ENCODE data around the gene RELN.
"Not testable (repeated sequence)": the region's sequence is repeated elsewhere in the genome, so short reads cannot be mapped to it uniquely, and the experiment has no call there.

The RELN gene

GRCh38 chr7:103795107-103795506 lies 194.4 kb downstream of the RELN start:
- Histone ChIP-seq H3K4me3 (ENCODE audit: low read length) (no peak overlapping the region), H2AFZ (ENCODE audit: low read depth, low read length) (no peak overlapping the region), H3K36me3 (ENCODE audit: insufficient read depth, low read length) (no peaks in the 10 kb centered on the region), H3K9me3 (ENCODE audit: low read length) (no peaks in the 10 kb centered on the region), H3K4me1 (ENCODE audit: insufficient read depth, low read length) (no peaks in the 10 kb centered on the region), H3K27me3 (ENCODE audit: insufficient read depth, low read length) (no peaks in the 10 kb centered on the region)

- no peaks in the 10 kb centered on the region for H3K27me3 ChIP-seq (ENCODE audit: insufficient read depth, low read length)
- no peak overlapping the region for H3K4me3 ChIP-seq (ENCODE audit: low read length)
- H3K9me3 ChIP-seq (ENCODE audit: low read length), result no peaks in the 10 kb centered on the region
- H2AFZ ChIP-seq (ENCODE audit: low read depth, low read length), result no peak overlapping the region
- no peaks in the 10 kb centered on the region for H3K36me3 ChIP-seq (ENCODE audit: insufficient read depth, low read length)
- no peaks in the 10 kb centered on the region for H3K4me1 ChIP-seq (ENCODE audit: insufficient read depth, low read length)
These were observed 195.0 kb downstream of the RELN start for GRCh38 chr7:103794424-103794823.

- Histone ChIP-seq H3K4me3 (ENCODE audit: low read length) (no peak overlapping the region), H3K9me3 (ENCODE audit: low read length) (no peaks in the 10 kb centered on the region), H2AFZ (ENCODE audit: low read depth, low read length) (no peak overlapping the region), H3K36me3 (ENCODE audit: insufficient read depth, low read length) (no peaks in the 10 kb centered on the region), H3K4me1 (ENCODE audit: insufficient read depth, low read length) (no peaks in the 10 kb centered on the region), H3K27me3 (ENCODE audit: insufficient read depth, low read length) (no peaks in the 10 kb centered on the region)
These were observed 195.8 kb downstream of the RELN start for GRCh38 chr7:103793614-103794013.

GRCh38 chr7:103791894-103792293 lies 197.6 kb downstream of the RELN start:
- Histone ChIP-seq H3K36me3 (ENCODE audit: insufficient read depth, low read length) (no peaks in the 10 kb centered on the region), H2AFZ (ENCODE audit: low read depth, low read length) (no peak overlapping the region), H3K9me3 (ENCODE audit: low read length) (no peaks in the 10 kb centered on the region), H3K4me3 (ENCODE audit: low read length) (no peak overlapping the region), H3K27me3 (ENCODE audit: insufficient read depth, low read length) (no peaks in the 10 kb centered on the region), H3K4me1 (ENCODE audit: insufficient read depth, low read length) (no peaks in the 10 kb centered on the region)

- H3K4me3 ChIP-seq (ENCODE audit: low read length); H3K27me3 ChIP-seq (ENCODE audit: insufficient read depth, low read length); H2AFZ ChIP-seq (ENCODE audit: low read depth, low read length); H3K9me3 ChIP-seq (ENCODE audit: low read length); H3K4me1 ChIP-seq (ENCODE audit: insufficient read depth, low read length); H3K36me3 ChIP-seq (ENCODE audit: insufficient read depth, low read length): not testable (repeated sequence)
These were observed 202.4 kb downstream of the RELN start for GRCh38 chr7:103787041-103787440.

DNA sequence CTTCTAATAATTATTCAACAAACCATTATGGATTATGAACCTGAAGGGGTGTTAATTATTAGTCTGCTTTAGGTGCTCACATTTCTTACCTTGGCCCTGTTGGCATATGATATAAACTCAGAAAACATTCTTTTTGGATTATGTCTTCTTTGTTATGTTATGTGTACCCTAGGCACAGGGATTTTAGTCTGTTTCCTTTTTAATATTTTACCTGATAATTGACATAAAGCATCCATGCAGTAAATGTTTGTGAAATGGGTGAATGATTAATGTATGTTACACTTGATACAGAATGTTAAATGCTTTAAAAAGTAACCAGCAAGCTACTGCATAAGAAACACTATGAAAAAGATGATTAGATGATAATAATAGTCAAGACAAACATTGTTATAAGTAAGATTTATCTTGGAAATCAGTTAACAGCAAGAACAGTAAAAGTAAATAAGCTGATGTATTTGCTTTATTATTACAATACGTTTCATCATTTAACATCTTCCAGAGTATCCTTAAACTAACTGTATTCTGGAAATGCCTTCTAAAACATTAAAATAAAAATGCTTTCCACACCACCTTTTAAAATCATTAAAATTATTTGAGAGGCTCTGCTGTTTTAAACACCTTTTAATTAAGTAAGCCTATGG lies 204.7 kb downstream of the RELN start:
- H3K4me1 ChIP-seq (ENCODE audit: insufficient read depth, low read length), result no peaks in the 10 kb centered on the region
- H3K36me3 ChIP-seq (ENCODE audit: insufficient read depth, low read length), result no peaks in the 10 kb centered on the region
- H3K27me3 ChIP-seq (ENCODE audit: insufficient read depth, low read length), result no peaks in the 10 kb centered on the region
- no peak overlapping the region for H2AFZ ChIP-seq (ENCODE audit: low read depth, low read length)
- H3K4me3 ChIP-seq (ENCODE audit: low read length), result no peak overlapping the region
- no peaks in the 10 kb centered on the region for H3K9me3 ChIP-seq (ENCODE audit: low read length)

DNA sequence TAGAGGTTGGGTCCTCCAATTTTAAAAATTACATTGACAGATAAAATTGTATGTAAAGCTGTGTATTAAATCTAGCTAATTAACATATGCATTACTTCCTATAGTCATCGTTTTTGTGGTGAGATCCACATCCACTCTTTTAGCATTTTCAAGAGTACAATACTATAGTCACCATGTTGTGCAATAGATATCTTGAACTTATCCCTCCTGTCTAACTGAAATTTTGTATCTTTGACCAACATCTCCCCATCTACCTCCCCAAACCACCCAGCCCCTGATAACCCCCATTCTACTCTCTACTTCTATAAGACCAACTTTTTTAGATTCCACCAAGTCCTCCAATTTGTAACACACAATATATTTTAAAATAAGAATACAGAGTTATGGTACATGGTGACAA lies 208.0 kb downstream of the RELN start:
- H3K36me3 ChIP-seq (ENCODE audit: insufficient read depth, low read length), result no peaks in the 10 kb centered on the region
- H2AFZ ChIP-seq (ENCODE audit: low read depth, low read length), result no peak overlapping the region
- peaks cover 3% of the 10 kb centered on the region for H3K27me3 ChIP-seq (ENCODE audit: insufficient read depth, low read length)
- no peaks in the 10 kb centered on the region for H3K9me3 ChIP-seq (ENCODE audit: low read length)
- no peaks in the 10 kb centered on the region for H3K4me1 ChIP-seq (ENCODE audit: insufficient read depth, low read length)
- no peak overlapping the region for H3K4me3 ChIP-seq (ENCODE audit: low read length)

GRCh38 chr7:103780561-103780960 lies 208.9 kb downstream of the RELN start:
- H3K36me3 ChIP-seq (ENCODE audit: insufficient read depth, low read length); H3K4me3 ChIP-seq (ENCODE audit: low read length); H2AFZ ChIP-seq (ENCODE audit: low read depth, low read length); H3K9me3 ChIP-seq (ENCODE audit: low read length); H3K27me3 ChIP-seq (ENCODE audit: insufficient read depth, low read length); H3K4me1 ChIP-seq (ENCODE audit: insufficient read depth, low read length): not testable (repeated sequence)

GRCh38 chr7:103777440-103777839 lies 212.0 kb downstream of the RELN start:
- Histone ChIP-seq H3K4me1 (ENCODE audit: insufficient read depth, low read length) (no peaks in the 10 kb centered on the region), H3K27me3 (ENCODE audit: insufficient read depth, low read length) (peaks cover 3% of the 10 kb centered on the region), H3K36me3 (ENCODE audit: insufficient read depth, low read length) (no peaks in the 10 kb centered on the region), H3K9me3 (ENCODE audit: low read length) (no peaks in the 10 kb centered on the region), H3K4me3 (ENCODE audit: low read length) (no peak overlapping the region), H2AFZ (ENCODE audit: low read depth, low read length) (no peak overlapping the region)

DNA sequence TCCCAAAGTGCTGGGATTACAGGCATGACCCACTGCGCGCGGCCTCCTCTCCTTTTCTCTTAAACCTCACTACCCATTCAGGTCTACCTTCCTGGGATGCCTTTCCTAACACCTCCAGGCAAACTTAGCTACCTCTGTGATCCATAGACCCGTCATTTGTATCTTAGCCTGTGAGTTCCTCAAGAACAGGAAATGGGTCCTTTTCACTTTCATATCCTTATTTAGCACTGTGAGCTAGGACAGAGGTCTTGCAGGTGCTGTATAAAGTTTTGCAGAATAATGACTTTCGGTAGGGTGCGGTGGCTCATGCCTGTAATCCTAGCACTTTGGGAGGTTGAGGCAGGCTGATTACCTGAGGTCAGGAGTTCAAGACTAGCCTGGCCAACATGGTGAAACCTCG lies 215.7 kb downstream of the RELN start:
- no peaks in the 10 kb centered on the region for H3K36me3 ChIP-seq (ENCODE audit: insufficient read depth, low read length)

DNA sequence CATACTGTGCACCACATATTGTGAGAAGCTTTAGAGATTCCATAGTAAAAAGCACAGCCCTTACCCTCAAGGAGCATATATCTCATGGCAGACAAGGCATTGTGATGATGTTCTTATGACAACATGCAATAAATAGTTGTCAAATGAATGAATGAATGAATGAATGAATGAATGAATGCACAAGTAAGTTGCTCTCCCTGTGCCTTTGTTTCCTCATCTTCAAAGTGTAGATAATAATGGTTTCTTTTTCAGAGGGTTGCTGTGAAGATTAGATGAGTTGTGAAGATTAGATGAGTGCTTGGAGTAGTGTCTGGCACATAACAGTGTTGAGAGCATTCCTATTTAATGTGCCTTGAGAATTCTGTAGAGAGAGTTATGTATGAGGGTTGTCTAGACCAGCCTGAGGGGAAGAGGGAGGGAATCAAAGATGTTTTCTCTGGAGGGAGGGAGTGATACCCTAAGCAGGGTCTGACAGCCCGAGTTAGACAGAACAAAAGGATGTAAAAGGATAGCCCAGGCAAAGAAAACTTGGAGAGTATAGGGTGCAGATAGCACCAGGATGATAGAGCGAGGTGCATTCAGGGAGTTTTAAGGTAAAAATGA lies 217.2 kb downstream of the RELN start:
- Histone ChIP-seq H3K9me3 (ENCODE audit: low read length) (no peaks in the 10 kb centered on the region), H3K36me3 (ENCODE audit: insufficient read depth, low read length) (no peaks in the 10 kb centered on the region), H3K27me3 (ENCODE audit: insufficient read depth, low read length) (no peaks in the 10 kb centered on the region), H2AFZ (ENCODE audit: low read depth, low read length) (no peak overlapping the region), H3K4me1 (ENCODE audit: insufficient read depth, low read length) (no peaks in the 10 kb centered on the region), H3K4me3 (ENCODE audit: low read length) (no peak overlapping the region)

More for the DNA sequence above, 215.7 kb downstream of the RELN start:
- Histone ChIP-seq H2AFZ (ENCODE audit: low read depth, low read length) (no peak overlapping the region), H3K4me3 (ENCODE audit: low read length) (no peak overlapping the region), H3K4me1 (ENCODE audit: insufficient read depth, low read length) (no peaks in the 10 kb centered on the region), H3K9me3 (ENCODE audit: low read length) (no peaks in the 10 kb centered on the region), H3K27me3 (ENCODE audit: insufficient read depth, low read length) (peaks cover under 1% of the 10 kb centered on the region)

DNA sequence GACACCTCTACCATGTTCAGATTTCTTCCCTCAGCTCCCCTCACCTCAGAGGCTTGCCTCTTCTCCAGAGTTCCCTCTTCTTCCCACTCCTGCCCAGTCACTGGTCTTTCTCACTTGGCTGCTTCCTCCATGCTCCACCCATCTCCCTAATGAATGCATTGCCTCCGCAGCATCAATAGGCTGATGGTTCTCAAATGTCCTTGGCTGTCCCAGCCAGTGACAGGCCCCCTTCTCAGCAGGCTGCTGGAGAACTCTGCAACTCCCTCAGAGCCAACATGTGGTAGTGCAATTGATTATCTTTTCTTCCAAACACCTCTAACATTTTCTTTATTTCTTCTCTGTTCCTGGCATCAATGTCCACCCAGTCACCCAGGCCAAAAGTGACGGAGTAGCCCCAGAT lies 218.2 kb downstream of the RELN start:
- H3K27me3 ChIP-seq (ENCODE audit: insufficient read depth, low read length), result no peaks in the 10 kb centered on the region
- no peaks in the 10 kb centered on the region for H3K36me3 ChIP-seq (ENCODE audit: insufficient read depth, low read length)
- no peak overlapping the region for H2AFZ ChIP-seq (ENCODE audit: low read depth, low read length)
- no peaks in the 10 kb centered on the region for H3K9me3 ChIP-seq (ENCODE audit: low read length)
- H3K4me1 ChIP-seq (ENCODE audit: insufficient read depth, low read length), result no peaks in the 10 kb centered on the region
- no peak overlapping the region for H3K4me3 ChIP-seq (ENCODE audit: low read length)

GRCh38 chr7:103766660-103767059 lies 222.8 kb downstream of the RELN start:
- Histone ChIP-seq H3K27me3 (ENCODE audit: insufficient read depth, low read length) (no peaks in the 10 kb centered on the region), H2AFZ (ENCODE audit: low read depth, low read length) (no peak overlapping the region), H3K36me3 (ENCODE audit: insufficient read depth, low read length) (no peaks in the 10 kb centered on the region), H3K4me3 (ENCODE audit: low read length) (no peak overlapping the region), H3K4me1 (ENCODE audit: insufficient read depth, low read length) (no peaks in the 10 kb centered on the region), H3K9me3 (ENCODE audit: low read length) (no peaks in the 10 kb centered on the region)

- H3K27me3 ChIP-seq (ENCODE audit: insufficient read depth, low read length), result no peaks in the 10 kb centered on the region
- H3K4me3 ChIP-seq (ENCODE audit: low read length), result no peak overlapping the region
- H2AFZ ChIP-seq (ENCODE audit: low read depth, low read length), result no peak overlapping the region
These were observed 223.6 kb downstream of the RELN start for GRCh38 chr7:103765901-103766300.

More at GRCh38 chr7:103765901-103766300, 223.6 kb downstream of the RELN start:
- Histone ChIP-seq H3K36me3 (ENCODE audit: insufficient read depth, low read length) (no peaks in the 10 kb centered on the region), H3K4me1 (ENCODE audit: insufficient read depth, low read length) (no peaks in the 10 kb centered on the region), H3K9me3 (ENCODE audit: low read length) (no peaks in the 10 kb centered on the region)

All from neuron (in vitro differentiated cells).